ENCODE data around the gene D2HGDH. TPM values are rescaled to one million over a fixed set of nuclear protein-coding genes. Genes with fewer than 3 reads are reported as not detected.

The D2HGDH gene
- total RNA-seq, 4 donors from 2014 or later: 12.5 to 21.8 (median 13.3) TPM

GRCh38 chr2:241762321-241762932 lies 28.0 kb downstream of the D2HGDH start:
- no peaks in the 10 kb centered on the region for H3K9me3 ChIP-seq
- H3K27ac ChIP-seq: no peak overlapping the region
- WGBS, 2 donors (ENCODE audit: low coverage in 1 of 2): 65 to 88% methylated on average over 14 to 18 of the region's 18 CpGs
- ATAC-seq: no peak
- no peak for TF ChIP-seq POLR2A (IDR thresholded peaks at IDR 0.05)
- TF ChIP-seq EP300 (IDR thresholded peaks at IDR 0.05): no peak
- TF ChIP-seq CTCF (IDR thresholded peaks at IDR 0.05): no peak
- TF ChIP-seq POLR2AphosphoS5 (IDR thresholded peaks at IDR 0.05): no peak
- no peak overlapping the region for H3K4me3 ChIP-seq
- H3K27me3 ChIP-seq: no peaks in the 10 kb centered on the region
- H3K4me1 ChIP-seq: no peaks in the 10 kb centered on the region
- peaks cover 0 to 71% of the 10 kb centered on the region in 2 donors for H3K36me3 ChIP-seq

- TF ChIP-seq CTCF (IDR thresholded peaks at IDR 0.05) (no peak), POLR2AphosphoS5 (IDR thresholded peaks at IDR 0.05) (no peak), EP300 (IDR thresholded peaks at IDR 0.05) (no peak), POLR2A (IDR thresholded peaks at IDR 0.05) (no peak)
- peaks cover 0 to 71% of the 10 kb centered on the region in 2 donors for H3K36me3 ChIP-seq
- no peak overlapping the region for H3K27ac ChIP-seq
- H3K9me3 ChIP-seq: no peaks in the 10 kb centered on the region
- 57 to 94% methylated on average over 1 to 3 of the region's 13 CpGs for WGBS, 2 donors (ENCODE audit: low coverage in 1 of 2)
- H3K27me3 ChIP-seq: no peaks in the 10 kb centered on the region
- no peaks in the 10 kb centered on the region for H3K4me1 ChIP-seq
- H3K4me3 ChIP-seq: no peak overlapping the region
- no peak for ATAC-seq
These were observed 28.5 kb downstream of the D2HGDH start for GRCh38 chr2:241762933-241763369.

GRCh38 chr2:241763551-241764274 lies 29.3 kb downstream of the D2HGDH start:
- H3K27ac ChIP-seq: no peak overlapping the region

GRCh38 chr2:241764275-241765241 lies 30.1 kb downstream of the D2HGDH start:
- no peak overlapping the region for H3K27ac ChIP-seq
- peaks cover 0 to 64% of the 10 kb centered on the region in 2 donors for H3K36me3 ChIP-seq
- H3K9me3 ChIP-seq: no peaks in the 10 kb centered on the region
- no peaks in the 10 kb centered on the region for H3K4me1 ChIP-seq
- no peak for ATAC-seq
- no peak overlapping the region for H3K4me3 ChIP-seq
- no peak for TF ChIP-seq POLR2A (IDR thresholded peaks at IDR 0.05)
- WGBS, 2 donors (ENCODE audit: low coverage in 1 of 2): 75% methylated on average over 4 of the region's 27 CpGs; no CpG with 5 or more reads in 1 of the 2 donors
- no peaks in the 10 kb centered on the region for H3K27me3 ChIP-seq

More at GRCh38 chr2:241763551-241764274, 29.3 kb downstream of the D2HGDH start:
- TF ChIP-seq CTCF (IDR thresholded peaks at IDR 0.05) (no peak), EP300 (IDR thresholded peaks at IDR 0.05) (no peak), POLR2A (IDR thresholded peaks at IDR 0.05) (no peak), POLR2AphosphoS5 (IDR thresholded peaks at IDR 0.05) (no peak)
- no peak overlapping the region for H3K4me3 ChIP-seq
- no peaks in the 10 kb centered on the region for H3K4me1 ChIP-seq
- no peaks in the 10 kb centered on the region for H3K9me3 ChIP-seq
- H3K27me3 ChIP-seq: no peaks in the 10 kb centered on the region
- peaks cover 0 to 71% of the 10 kb centered on the region in 2 donors for H3K36me3 ChIP-seq
- no peak for ATAC-seq
- 78 to 80% methylated on average over 1 to 4 of the region's 20 CpGs for WGBS, 2 donors (ENCODE audit: low coverage in 1 of 2)
